Activated CD4-positive, alpha-beta T cell treated with anti-CD3 and anti-CD28 coated beads for 36 hours (primary cell): ENCODE data around the gene HYDIN. TPM values are rescaled to one million over a fixed set of nuclear protein-coding genes. Genes with fewer than 3 reads are reported as not detected.

ENCODE experiments used
- total RNA-seq, 2 experiments: library from RNA; stranded (reverse); gene quantifications; one replicate each; pipeline ENCODE4 v1.2.3, GENCODE V29; 2021

HYDIN gene
- total RNA-seq, 2 experiments from 2014 or later, result 0.32 TPM; not detected in 1

Other genes starting within 250 kb of the HYDIN start
- 10 to 100 TPM; 15.8 to 16.5 TPM for gene CMTR2, start 58.7 kb upstream of the HYDIN start, total RNA-seq
- gene CALB2, start 128.0 kb upstream of the HYDIN start, total RNA-seq, result not detected
- not detected for gene TLE7, start 211.3 kb upstream of the HYDIN start, total RNA-seq
- 10 to 100 TPM in 1 of 2 experiments, 1 to 10 TPM in 1; 9.6 to 10.9 TPM for gene ZNF23, start 231.5 kb upstream of the HYDIN start, total RNA-seq